GM23248 (cell line): ENCODE measurements around the gene KIF23.

Source experiments
- EZH2 ChIP-seq: fragments of 200-600 bp; sonication (generic); IDR thresholded peaks from 2 replicates; pipeline ENCODE4 v1.6.1; 2018; ENCODE audit warnings: antibody characterized with exemption, mild to moderate bottlenecking; ENCODE audit not compliant: insufficient read depth, poor library complexity, severe bottlenecking
- EZH2phosphoT487 ChIP-seq: fragments of 200-600 bp; sonication (generic); IDR thresholded peaks from 2 replicates; pipeline ENCODE4 v1.6.1; 2018; ENCODE audit warnings: antibody characterized with exemption, moderate library complexity, mild to moderate bottlenecking, low read depth; ENCODE audit not compliant: insufficient read depth

DNA sequence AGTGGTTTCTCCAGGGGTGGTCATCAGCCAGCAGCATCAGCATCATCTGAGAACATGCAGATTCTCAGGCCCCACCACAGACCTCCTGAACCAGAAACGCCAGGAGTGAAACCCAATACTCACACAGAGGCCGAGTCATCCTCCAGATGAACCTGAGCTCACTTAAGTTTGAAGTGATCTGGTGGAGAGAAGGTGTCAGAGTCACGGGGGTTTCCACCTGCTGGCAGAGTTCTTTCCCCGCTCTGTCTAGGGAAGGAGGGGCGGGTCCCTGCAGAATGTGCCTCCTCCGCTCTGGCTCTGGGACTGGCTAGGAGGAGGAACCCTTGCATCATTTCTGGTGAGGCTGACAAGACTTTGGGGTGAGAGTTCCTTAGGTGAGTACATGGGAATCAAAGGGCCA, 13.3 kb upstream of the KIF23 start:
- no peak for TF ChIP-seq EZH2phosphoT487
- TF ChIP-seq EZH2, result no peak
